Activated naive CD8-positive, alpha-beta T cell (primary cell): Measurements from ENCODE around the gene FRG1.
"Not testable (repeated sequence)": the region's sequence is repeated elsewhere in the genome, so short reads cannot be mapped to it uniquely, and the experiment has no call there.

ENCODE experiments used
- H3K27ac Mint-ChIP-seq: one replicate; pipeline ENCODE4 v1.8.0; 2021; ENCODE audit warnings: mixed read lengths
- H3K27me3 Mint-ChIP-seq: one replicate; pipeline ENCODE4 v1.8.0; 2021; ENCODE audit warnings: mixed read lengths
- H3K36me3 Mint-ChIP-seq: one replicate; pipeline ENCODE4 v1.8.0; 2021; ENCODE audit warnings: mixed read lengths
- H3K4me1 Mint-ChIP-seq: one replicate; pipeline ENCODE4 v1.8.0; 2021; ENCODE audit warnings: low read depth, mixed read lengths
- H3K4me3 Mint-ChIP-seq: one replicate; pipeline ENCODE4 v1.8.0; 2021; ENCODE audit warnings: mild to moderate bottlenecking, mixed read lengths
- H3K9me3 Mint-ChIP-seq: one replicate; pipeline ENCODE4 v1.8.0; 2021; ENCODE audit warnings: low read depth, mixed read lengths

FRG1 gene

GRCh38 chr4:189974056-189974455 lies 33.4 kb downstream of the FRG1 start:
- Mint-ChIP-seq H3K27me3 (no peaks in the 10 kb centered on the region), H3K9me3 (no peaks in the 10 kb centered on the region), H3K36me3 (no peaks in the 10 kb centered on the region), H3K4me1 (peaks cover 3% of the 10 kb centered on the region), H3K4me3 (no peak overlapping the region), H3K27ac (no peak overlapping the region)

GRCh38 chr4:189979196-189980047 lies 38.8 kb downstream of the FRG1 start:
- Mint-ChIP-seq H3K4me3 (no peak overlapping the region), H3K9me3 (no peaks in the 10 kb centered on the region), H3K27me3 (no peaks in the 10 kb centered on the region), H3K36me3 (no peaks in the 10 kb centered on the region), H3K27ac (no peak overlapping the region), H3K4me1 (no peaks in the 10 kb centered on the region)

DNA sequence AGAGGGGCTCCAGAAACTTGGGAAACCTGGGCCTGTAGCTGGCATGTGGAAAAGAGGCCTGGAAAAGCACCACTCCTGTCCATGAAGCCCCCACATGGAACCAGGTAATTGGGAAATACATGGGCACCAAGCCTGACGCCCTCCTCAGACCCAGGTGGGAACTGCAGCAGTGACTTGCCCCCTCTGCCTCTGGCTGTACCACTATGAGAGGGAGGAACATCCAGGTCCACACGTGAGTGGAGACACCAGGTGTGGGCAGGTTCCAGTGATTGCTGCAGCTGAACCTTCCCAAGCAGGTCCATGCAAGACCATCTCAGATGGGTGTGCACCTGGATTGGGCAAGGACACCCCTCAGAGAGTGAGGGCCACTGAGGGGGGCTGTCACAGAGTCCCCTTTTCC lies 39.6 kb downstream of the FRG1 start:
- H3K36me3 Mint-ChIP-seq, H3K4me3 Mint-ChIP-seq, H3K4me1 Mint-ChIP-seq, H3K27me3 Mint-ChIP-seq, H3K9me3 Mint-ChIP-seq, H3K27ac Mint-ChIP-seq: not testable (repeated sequence)

GRCh38 chr4:189981970-189982369 lies 41.3 kb downstream of the FRG1 start:
- Mint-ChIP-seq H3K27me3 (no peaks in the 10 kb centered on the region), H3K4me3 (no peak overlapping the region), H3K36me3 (no peaks in the 10 kb centered on the region), H3K9me3 (no peaks in the 10 kb centered on the region), H3K27ac (no peak overlapping the region), H3K4me1 (no peaks in the 10 kb centered on the region)

- not testable (repeated sequence) for H3K27ac Mint-ChIP-seq, H3K27me3 Mint-ChIP-seq, H3K4me3 Mint-ChIP-seq, H3K4me1 Mint-ChIP-seq, H3K36me3 Mint-ChIP-seq, H3K9me3 Mint-ChIP-seq
These were observed 43.3 kb downstream of the FRG1 start for GRCh38 chr4:189983916-189984526.

DNA sequence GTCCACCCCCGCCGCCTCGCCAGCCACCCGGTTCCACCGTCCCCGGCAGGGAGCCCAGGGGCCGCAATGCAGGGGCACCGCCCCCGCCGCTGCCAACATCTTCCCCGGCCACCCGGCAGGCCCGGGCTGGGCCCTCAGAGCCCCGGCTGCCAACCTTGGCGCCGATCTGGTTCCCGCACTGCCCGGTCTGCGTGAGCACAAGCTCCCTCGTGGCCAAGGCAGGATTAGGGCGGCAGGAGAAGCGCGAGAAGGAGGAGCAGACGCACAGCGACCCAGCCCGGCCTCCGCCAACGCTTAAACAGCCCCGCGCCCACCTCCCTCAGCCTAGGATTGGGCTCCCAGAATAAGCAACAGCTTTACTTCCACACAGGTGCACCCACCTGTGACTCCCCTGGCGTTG lies 44.0 kb downstream of the FRG1 start:
- not testable (repeated sequence) for H3K4me1 Mint-ChIP-seq, H3K36me3 Mint-ChIP-seq, H3K27ac Mint-ChIP-seq, H3K4me3 Mint-ChIP-seq, H3K27me3 Mint-ChIP-seq, H3K9me3 Mint-ChIP-seq

- H3K9me3 Mint-ChIP-seq, H3K27ac Mint-ChIP-seq, H3K27me3 Mint-ChIP-seq, H3K4me3 Mint-ChIP-seq, H3K4me1 Mint-ChIP-seq, H3K36me3 Mint-ChIP-seq: not testable (repeated sequence)
These were observed 45.1 kb downstream of the FRG1 start for GRCh38 chr4:189985651-189986243.

DNA sequence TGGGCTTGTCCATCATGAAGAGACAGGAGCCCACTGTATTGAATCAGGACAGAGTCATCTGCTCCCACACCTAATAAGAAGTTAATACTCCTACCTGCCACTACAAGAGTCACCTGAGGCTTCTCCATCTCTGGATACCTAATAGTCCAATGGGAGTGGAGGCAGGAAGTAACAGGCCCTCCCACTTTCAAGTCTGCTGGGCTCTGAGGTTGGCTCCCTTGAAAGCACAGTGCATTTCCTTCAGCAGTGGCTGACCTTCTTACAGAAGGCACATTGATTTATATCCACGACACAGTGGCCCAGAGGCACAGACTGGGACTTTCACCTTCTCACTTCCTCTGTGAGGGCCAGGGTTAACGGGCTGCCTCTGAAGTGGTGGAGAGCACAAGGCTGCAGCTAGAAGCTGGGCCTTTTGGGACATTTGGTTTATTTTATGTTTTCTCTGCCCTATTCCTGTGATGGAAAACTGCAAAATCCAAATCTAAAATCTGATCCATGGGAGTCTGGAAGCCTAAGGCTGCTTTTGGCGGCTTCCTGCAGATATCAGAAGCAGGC lies 48.3 kb downstream of the FRG1 start:
- no peaks in the 10 kb centered on the region for H3K9me3 Mint-ChIP-seq

GRCh38 chr4:189989941-189990340 lies 49.3 kb downstream of the FRG1 start:
- not testable (repeated sequence) for H3K4me3 Mint-ChIP-seq, H3K27ac Mint-ChIP-seq, H3K4me1 Mint-ChIP-seq, H3K9me3 Mint-ChIP-seq, H3K36me3 Mint-ChIP-seq, H3K27me3 Mint-ChIP-seq

More for the DNA sequence above, 48.3 kb downstream of the FRG1 start:
- H3K27me3 Mint-ChIP-seq = peaks cover 4% of the 10 kb centered on the region
- H3K4me1 Mint-ChIP-seq = no peaks in the 10 kb centered on the region
- no peak overlapping the region for H3K4me3 Mint-ChIP-seq
- H3K27ac Mint-ChIP-seq = no peak overlapping the region
- no peaks in the 10 kb centered on the region for H3K36me3 Mint-ChIP-seq
